Aorta (tissue), 5 donors: Measurements from ENCODE around the gene TRIM44. TPM values are rescaled to one million over a fixed set of nuclear protein-coding genes. Genes with fewer than 3 reads are reported as not detected.
"Not testable (repeated sequence)": the region's sequence is repeated elsewhere in the genome, so short reads cannot be mapped to it uniquely, and the experiment has no call there.

Experiments used
- ATAC-seq: fragments of 200-7000 bp; cut with Tn5 transposase; one replicate; pipeline ENCODE4 v1.9.1; 2022; ENCODE audit warnings: moderate library complexity; ENCODE audit not compliant: low FRiP score
- DNase-seq, 2 donors: peaks; one replicate each; pipeline ENCODE4 v3.0.0-alpha.2; 2020
- H3K27ac ChIP-seq, 2 donors: one replicate each; pipeline ENCODE4 v1.5.1; 2013; ENCODE audit warnings: low read length in 2 of 2, mild to moderate bottlenecking in 2 of 2, moderate library complexity in 2 of 2, control low read depth in 1 of 2, inconsistent platforms in 1 of 2, low read depth in 1 of 2
- H3K27me3 ChIP-seq, 2 donors: one replicate each; pipeline ENCODE4 v1.6.1; 2013; ENCODE audit warnings: control low read depth in 1 of 2, low read length in 1 of 2, mild to moderate bottlenecking in 1 of 2, moderate library complexity in 1 of 2; ENCODE audit not compliant: insufficient read depth in 2 of 2, control insufficient read depth in 1 of 2
- H3K36me3 ChIP-seq, 2 donors: one replicate each; pipeline ENCODE4 v1.6.1; 2013; ENCODE audit warnings: control low read depth in 1 of 2, low read length in 1 of 2, mild to moderate bottlenecking in 1 of 2; ENCODE audit not compliant: insufficient read depth in 2 of 2, control insufficient read depth in 1 of 2
- H3K4me1 ChIP-seq, 2 donors: one replicate each; pipeline ENCODE4 v1.6.1; 2013; ENCODE audit warnings: low read length in 2 of 2, control low read depth in 1 of 2, mild to moderate bottlenecking in 1 of 2, moderate library complexity in 1 of 2; ENCODE audit not compliant: insufficient read depth in 2 of 2, control insufficient read depth in 1 of 2
- H3K4me3 ChIP-seq, 2 donors: one replicate each; pipeline ENCODE4 v1.5.1; 2013; ENCODE audit warnings: low read length in 2 of 2, control low read depth in 1 of 2, mild to moderate bottlenecking in 1 of 2
- H3K9me3 ChIP-seq: one replicate; pipeline ENCODE4 v1.6.1; 2013; ENCODE audit warnings: mild to moderate bottlenecking, low read length; ENCODE audit not compliant: control insufficient read depth
- WGBS, 2 donors: extraction: QIAGEN DNeasy Blood & Tissue Kit; methylation state at CpG; one replicate each; pipeline ENCODE4 v1.1.7; 2013; 5-methylcytosine and 5-hydroxymethylcytosine counted together
- intact Hi-C, 2 donors: fragments of 100-400 bp; cut with DNase I; formaldehyde crosslinking; loops; one replicate each; pipeline versions ENCODE4 v1.14.2 to v1.15.0; 2022
- polyA plus RNA-seq, 2 donors: library from polyadenylated mRNA; stranded (reverse); fragments of 200-250 nt; gene quantifications; one replicate each; pipeline ENCODE4 v1.2.3, GENCODE V29; 2013
- total RNA-seq, 2 donors: library from RNA; stranded (reverse); fragmentation: NEBNext Ultra II Directional; extraction: Animal tissue kit (Norgen Biotek cat#: 25700); gene quantifications; one replicate each; pipeline ENCODE4 v1.2.1, GENCODE V29; 2021
- donor health status: healthy with polysubstance abuse.
- donor health status: Bipolar disorder and iron deficiency.
- donor health status: DM: no; HTN: no; CAD: no.
- donor health status: DM: no; HTN: no; CAD: no.
- donor health status: DM: yes; HTN: yes; CAD: no.

The TRIM44 gene
- total and polyA plus RNA-seq, 4 donors, result 10.3 to 63.3 (median 33.9) TPM

GRCh38 chr11:35753573-35753972, 91.0 kb downstream of the TRIM44 start:
- H3K4me1 ChIP-seq, H3K9me3 ChIP-seq, H3K36me3 ChIP-seq, ATAC-seq, H3K4me3 ChIP-seq, H3K27ac ChIP-seq, H3K27me3 ChIP-seq, intact Hi-C loops, DNase-seq: not testable (repeated sequence)
- 90 to 96% methylated on average over 6 of the region's 6 CpGs for WGBS, 2 donors

GRCh38 chr11:35759951-35760350, 97.4 kb downstream of the TRIM44 start:
- DNase-seq, H3K27ac ChIP-seq, H3K27me3 ChIP-seq, H3K4me1 ChIP-seq, H3K4me3 ChIP-seq, H3K36me3 ChIP-seq, H3K9me3 ChIP-seq, ATAC-seq, intact Hi-C loops: not testable (repeated sequence)
- WGBS, 2 donors, result 64 to 70% methylated on average over 8 of the region's 8 CpGs

GRCh38 chr11:35761899-35762298, 99.3 kb downstream of the TRIM44 start:
- Histone ChIP-seq H3K27me3 (no peaks in the 10 kb centered on the region), H3K4me3 (no peak overlapping the region), H3K36me3 (peaks cover 0 to 1% of the 10 kb centered on the region in 2 donors), H3K27ac (no peak overlapping the region), H3K9me3 (no peaks in the 10 kb centered on the region), H3K4me1 (peaks cover 0 to 6% of the 10 kb centered on the region in 2 donors)
- ATAC-seq, result no peak
- DNase-seq, result no peak
- intact Hi-C loops, result no loop called here
- WGBS, 2 donors, result 4 to 5% methylated on average over 1 of the region's 1 CpG

GRCh38 chr11:35763301-35763700, 100.7 kb downstream of the TRIM44 start:
- DNase-seq, result no peak
- 93 to 99% methylated on average over 1 of the region's 1 CpG for WGBS, 2 donors
- H3K36me3 ChIP-seq, result peaks cover 0 to 1% of the 10 kb centered on the region in 2 donors
- H3K27me3 ChIP-seq, result no peaks in the 10 kb centered on the region
- no peaks in the 10 kb centered on the region for H3K9me3 ChIP-seq
- H3K27ac ChIP-seq, result no peak overlapping the region
- intact Hi-C loops, result no loop called here
- no peak overlapping the region for H3K4me3 ChIP-seq
- H3K4me1 ChIP-seq, result peaks cover 0 to 6% of the 10 kb centered on the region in 2 donors
- ATAC-seq, result no peak

GRCh38 chr11:35763765-35764164, 101.2 kb downstream of the TRIM44 start:
- intact Hi-C loops, result no loop called here
- Histone ChIP-seq H3K27me3 (no peaks in the 10 kb centered on the region), H3K36me3 (peaks cover 0 to 1% of the 10 kb centered on the region in 2 donors), H3K27ac (no peak overlapping the region), H3K4me3 (no peak overlapping the region), H3K4me1 (peaks cover 0 to 6% of the 10 kb centered on the region in 2 donors), H3K9me3 (no peaks in the 10 kb centered on the region)
- 96 to 99% methylated on average over 4 of the region's 4 CpGs for WGBS, 2 donors
- DNase-seq, result no peak
- no peak for ATAC-seq

- peaks cover 0 to 6% of the 10 kb centered on the region in 2 donors for H3K4me1 ChIP-seq
- 95 to 97% methylated on average over 6 of the region's 6 CpGs for WGBS, 2 donors
- H3K36me3 ChIP-seq, result peaks cover 0 to 1% of the 10 kb centered on the region in 2 donors
- H3K27ac ChIP-seq, result no peak overlapping the region
- ATAC-seq, result no peak
- H3K27me3 ChIP-seq, result no peaks in the 10 kb centered on the region
- DNase-seq, result no peak
- no peak overlapping the region for H3K4me3 ChIP-seq
- no peaks in the 10 kb centered on the region for H3K9me3 ChIP-seq
- intact Hi-C loops, result no loop called here
Observed at GRCh38 chr11:35764417-35764816, 101.8 kb downstream of the TRIM44 start.

GRCh38 chr11:35765211-35765610, 102.6 kb downstream of the TRIM44 start:
- 97% methylated on average over 1 of the region's 1 CpG for WGBS, 2 donors
- Histone ChIP-seq H3K4me1 (peaks cover 0 to 6% of the 10 kb centered on the region in 2 donors), H3K27me3 (no peaks in the 10 kb centered on the region), H3K9me3 (no peaks in the 10 kb centered on the region), H3K27ac (no peak overlapping the region), H3K36me3 (peaks cover 0 to 1% of the 10 kb centered on the region in 2 donors), H3K4me3 (no peak overlapping the region)
- intact Hi-C loops, result no loop called here
- no peak for DNase-seq
- no peak for ATAC-seq

GRCh38 chr11:35766651-35767050, 104.1 kb downstream of the TRIM44 start:
- no peak overlapping the region for H3K27ac ChIP-seq
- ATAC-seq (no peak), DNase-seq (no peak)
- no peak overlapping the region for H3K4me3 ChIP-seq
- H3K27me3 ChIP-seq, result no peaks in the 10 kb centered on the region
- WGBS, 2 donors, result 55 to 72% methylated on average over 4 of the region's 4 CpGs
- no peaks in the 10 kb centered on the region for H3K9me3 ChIP-seq
- H3K4me1 ChIP-seq, result peaks cover 0 to 6% of the 10 kb centered on the region in 2 donors
- intact Hi-C loops, result no loop called here
- peaks cover 0 to 1% of the 10 kb centered on the region in 2 donors for H3K36me3 ChIP-seq

GRCh38 chr11:35770425-35770824, 107.8 kb downstream of the TRIM44 start:
- H3K27ac ChIP-seq, H3K9me3 ChIP-seq, intact Hi-C loops, H3K4me3 ChIP-seq, H3K27me3 ChIP-seq, H3K36me3 ChIP-seq, DNase-seq, H3K4me1 ChIP-seq, ATAC-seq: not testable (repeated sequence)
- WGBS, 2 donors, result 81 to 89% methylated on average over 1 of the region's 1 CpG
